Measurements from ENCODE around the gene JARID2. TPM values are rescaled to one million over a fixed set of nuclear protein-coding genes. Genes with fewer than 3 reads are reported as not detected.

JARID2 gene
- total RNA-seq, 4 donors from 2014 or later: 20.0 to 29.4 (median 23.9) TPM

- no peaks in the 10 kb centered on the region for H3K9me3 ChIP-seq
- H3K36me3 ChIP-seq: no peaks in the 10 kb centered on the region
- no peak for DNase-seq (ENCODE audit: low spot score in 2 of 2)
- no peak overlapping the region for H3K27ac ChIP-seq
- TF ChIP-seq EP300 (IDR thresholded peaks at IDR 0.05) (no peak), POLR2A (IDR thresholded peaks at IDR 0.05) (no peak), CTCF (IDR thresholded peaks at IDR 0.05) (no peak), POLR2AphosphoS5 (IDR thresholded peaks at IDR 0.05) (no peak)
- WGBS: 91% methylated on average over 7 of the region's 7 CpGs
- no peaks in the 10 kb centered on the region for H3K4me1 ChIP-seq
- H3K27me3 ChIP-seq: no peaks in the 10 kb centered on the region
- no peak overlapping the region for H3K4me3 ChIP-seq
Measured at GRCh38 chr6:15213838-15214400, 31.9 kb upstream of the JARID2 start.

- 96% methylated on average over 18 of the region's 18 CpGs for WGBS
Measured at GRCh38 chr6:15218401-15218800, 27.5 kb upstream of the JARID2 start.

GRCh38 chr6:15220062-15220461, 25.8 kb upstream of the JARID2 start:
- TF ChIP-seq POLR2AphosphoS5 (IDR thresholded peaks at IDR 0.05) (no peak), POLR2A (IDR thresholded peaks at IDR 0.05) (no peak), EP300 (IDR thresholded peaks at IDR 0.05) (no peak), CTCF (IDR thresholded peaks at IDR 0.05) (no peak)
- H3K27ac ChIP-seq: no peak overlapping the region
- WGBS: 88% methylated on average over 2 of the region's 2 CpGs
- H3K4me1 ChIP-seq: peaks cover 10% of the 10 kb centered on the region
- H3K9me3 ChIP-seq: no peaks in the 10 kb centered on the region
- no peak overlapping the region for H3K4me3 ChIP-seq
- H3K27me3 ChIP-seq: no peaks in the 10 kb centered on the region
- no peak for DNase-seq (ENCODE audit: low spot score in 2 of 2)
- H3K36me3 ChIP-seq: no peaks in the 10 kb centered on the region

More at GRCh38 chr6:15218401-15218800, 27.5 kb upstream of the JARID2 start:
- H3K4me1 ChIP-seq: peaks cover 10% of the 10 kb centered on the region
- DNase-seq (ENCODE audit: low spot score in 2 of 2): no peak
- H3K9me3 ChIP-seq: no peaks in the 10 kb centered on the region
- no peak overlapping the region for H3K27ac ChIP-seq
- H3K36me3 ChIP-seq: no peaks in the 10 kb centered on the region
- H3K4me3 ChIP-seq: no peak overlapping the region
- no peak for TF ChIP-seq CTCF (IDR thresholded peaks at IDR 0.05)
- TF ChIP-seq EP300 (IDR thresholded peaks at IDR 0.05): no peak
- H3K27me3 ChIP-seq: no peaks in the 10 kb centered on the region

GRCh38 chr6:15227827-15228318, 18.0 kb upstream of the JARID2 start:
- 93% methylated on average over 6 of the region's 7 CpGs for WGBS
- no peaks in the 10 kb centered on the region for H3K4me1 ChIP-seq
- no peak overlapping the region for H3K4me3 ChIP-seq
- H3K9me3 ChIP-seq: no peaks in the 10 kb centered on the region
- no peaks in the 10 kb centered on the region for H3K27me3 ChIP-seq
- H3K27ac ChIP-seq: no peak overlapping the region
- TF ChIP-seq EP300 (IDR thresholded peaks at IDR 0.05): no peak
- no peak for TF ChIP-seq CTCF (IDR thresholded peaks at IDR 0.05)
- no peak for TF ChIP-seq POLR2AphosphoS5 (IDR thresholded peaks at IDR 0.05)
- no peak for TF ChIP-seq POLR2A (IDR thresholded peaks at IDR 0.05)
- H3K36me3 ChIP-seq: no peaks in the 10 kb centered on the region
- no peak for DNase-seq (ENCODE audit: low spot score in 2 of 2)

GRCh38 chr6:15230827-15231226, 15.0 kb upstream of the JARID2 start:
- Histone ChIP-seq H3K9me3 (no peaks in the 10 kb centered on the region), H3K4me3 (no peak overlapping the region), H3K27ac (no peak overlapping the region), H3K27me3 (no peaks in the 10 kb centered on the region), H3K36me3 (no peaks in the 10 kb centered on the region), H3K4me1 (no peaks in the 10 kb centered on the region)
- WGBS: 69% methylated on average over 3 of the region's 3 CpGs
- DNase-seq (ENCODE audit: low spot score in 2 of 2): no peak
- no peak for TF ChIP-seq EP300 (IDR thresholded peaks at IDR 0.05)
- TF ChIP-seq CTCF (IDR thresholded peaks at IDR 0.05): no peak
- TF ChIP-seq POLR2AphosphoS5 (IDR thresholded peaks at IDR 0.05): no peak
- no peak for TF ChIP-seq POLR2A (IDR thresholded peaks at IDR 0.05)

Measured in suprapubic skin (tissue), 4 donors.